Epithelial cell of proximal tubule (primary cell): ENCODE data around the gene RPL38. TPM values are rescaled to one million over a fixed set of nuclear protein-coding genes. Genes with fewer than 3 reads are reported as not detected.
A peak's percentile ranks its signal among the peaks of the same experiment; 100 is the strongest.

ENCODE experiments used
- DNase-seq: peaks from one replicate; pipeline ENCODE4 v3.0.0-alpha.2; 2011; ENCODE audit warnings: low read depth
- H3K4me3 ChIP-seq: 2 replicates; pipeline ENCODE4 v1.5.1; 2011; ENCODE audit warnings: low read depth, mild to moderate bottlenecking, low read length
- total RNA-seq: library from RNA; depleted of rRNA; stranded (reverse); fragments of >200 nt; gene quantifications from 2 replicates; pipeline ENCODE4 v1.2.3, GENCODE V29; 2015
- TF ChIP-seq, protein P1 (sequence below): conservative IDR thresholded peaks from 2 replicates; pipeline ENCODE4 v1.5.1; 2012; ENCODE audit warnings: low read depth, mild to moderate bottlenecking, low read length

The RPL38 gene
- total RNA-seq, 1 donor from 2014 or later, result 617 TPM

GRCh38 chr17:74199306-74200092 lies 4.0 kb upstream of the RPL38 start:
- H3K4me3 ChIP-seq, result peak overlapping the region; percentile 38
- no peak for DNase-seq
- TF ChIP-seq, protein P1, sequence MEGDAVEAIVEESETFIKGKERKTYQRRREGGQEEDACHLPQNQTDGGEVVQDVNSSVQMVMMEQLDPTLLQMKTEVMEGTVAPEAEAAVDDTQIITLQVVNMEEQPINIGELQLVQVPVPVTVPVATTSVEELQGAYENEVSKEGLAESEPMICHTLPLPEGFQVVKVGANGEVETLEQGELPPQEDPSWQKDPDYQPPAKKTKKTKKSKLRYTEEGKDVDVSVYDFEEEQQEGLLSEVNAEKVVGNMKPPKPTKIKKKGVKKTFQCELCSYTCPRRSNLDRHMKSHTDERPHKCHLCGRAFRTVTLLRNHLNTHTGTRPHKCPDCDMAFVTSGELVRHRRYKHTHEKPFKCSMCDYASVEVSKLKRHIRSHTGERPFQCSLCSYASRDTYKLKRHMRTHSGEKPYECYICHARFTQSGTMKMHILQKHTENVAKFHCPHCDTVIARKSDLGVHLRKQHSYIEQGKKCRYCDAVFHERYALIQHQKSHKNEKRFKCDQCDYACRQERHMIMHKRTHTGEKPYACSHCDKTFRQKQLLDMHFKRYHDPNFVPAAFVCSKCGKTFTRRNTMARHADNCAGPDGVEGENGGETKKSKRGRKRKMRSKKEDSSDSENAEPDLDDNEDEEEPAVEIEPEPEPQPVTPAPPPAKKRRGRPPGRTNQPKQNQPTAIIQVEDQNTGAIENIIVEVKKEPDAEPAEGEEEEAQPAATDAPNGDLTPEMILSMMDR, result peak; percentile 97

- no peak overlapping the region for H3K4me3 ChIP-seq
- no peak for DNase-seq
- TF ChIP-seq, protein P1, result no peak
Measured at GRCh38 chr17:74200112-74200511, 3.4 kb upstream of the RPL38 start.

- TF ChIP-seq, protein P1, result no peak
- DNase-seq, result no peak
- H3K4me3 ChIP-seq, result no peak overlapping the region
Measured at GRCh38 chr17:74201250-74201649, 2.2 kb upstream of the RPL38 start.

- DNase-seq, result no peak
- TF ChIP-seq, protein P1, result no peak
- H3K4me3 ChIP-seq, result no peak overlapping the region
Measured at GRCh38 chr17:74201948-74202347, 1.5 kb upstream of the RPL38 start.

GRCh38 chr17:74202938-74203337 lies 540 bp upstream of the RPL38 start:
- TF ChIP-seq, protein P1, result no peak
- no peak overlapping the region for H3K4me3 ChIP-seq
- no peak for DNase-seq

DNA sequence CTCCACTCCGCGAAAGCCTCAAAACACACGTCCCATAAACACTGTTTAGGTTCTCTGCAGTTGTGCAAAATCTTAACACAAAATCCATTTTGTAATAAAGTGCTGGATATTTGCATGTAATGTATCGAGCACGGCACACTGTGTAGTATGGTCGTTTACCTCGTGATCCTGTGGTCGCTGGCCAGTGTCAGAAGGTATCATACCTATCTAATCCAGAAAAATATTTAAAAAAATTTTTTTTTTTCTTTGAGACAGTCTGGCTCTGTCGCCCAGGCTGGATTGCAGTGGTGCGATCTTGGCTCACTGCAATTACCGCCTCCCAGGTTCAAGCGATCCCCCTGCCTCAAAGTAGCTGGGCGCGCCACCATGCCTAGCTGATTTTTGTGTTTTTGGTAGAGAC lies 996 bp downstream of the RPL38 start:
- DNase-seq, result no peak
- H3K4me3 ChIP-seq, result peak overlapping the region; percentile 99
- TF ChIP-seq, protein P1, result no peak

DNA sequence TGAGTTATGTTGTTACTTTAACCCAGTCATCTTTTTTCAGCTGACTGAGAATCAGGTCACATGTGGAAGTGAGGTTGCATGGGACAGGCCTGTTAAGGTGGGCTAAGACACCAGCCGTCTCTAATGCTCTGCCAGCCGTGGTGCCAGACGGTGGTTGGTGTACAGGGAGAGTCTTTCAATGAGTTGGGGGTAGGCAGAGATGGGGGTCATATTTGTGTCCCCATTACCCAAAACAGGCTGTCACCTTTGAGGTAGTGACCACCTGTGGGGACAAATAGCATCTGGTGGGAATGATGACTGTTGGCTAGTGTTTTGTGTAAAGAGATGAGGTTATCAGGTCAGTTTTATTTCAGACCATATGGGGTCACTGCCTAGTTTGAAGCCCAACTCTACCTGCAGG lies 1.8 kb downstream of the RPL38 start:
- DNase-seq, result no peak
- TF ChIP-seq, protein P1, result no peak
- peak overlapping the region; percentile 99 for H3K4me3 ChIP-seq
